Fibroblast of pulmonary artery (primary cell): ENCODE data around the gene ELAVL4.

Source experiments
- DNase-seq: peaks from one replicate; pipeline ENCODE4 v3.0.0-alpha.2; 2010; ENCODE audit warnings: low read depth
- H3K4me3 ChIP-seq: replicated peaks from 2 replicates; pipeline ENCODE4 v1.5.1; 2011; ENCODE audit warnings: low read depth, mild to moderate bottlenecking, control low read depth, low read length, moderate library complexity
- TF ChIP-seq, protein P1 (sequence below): IDR thresholded peaks from 2 replicates; pipeline ENCODE4 v1.5.1; 2011; ENCODE audit warnings: mild to moderate bottlenecking, control low read depth, low read length, inconsistent platforms; ENCODE audit errors: missing control alignments

The ELAVL4 gene

DNA sequence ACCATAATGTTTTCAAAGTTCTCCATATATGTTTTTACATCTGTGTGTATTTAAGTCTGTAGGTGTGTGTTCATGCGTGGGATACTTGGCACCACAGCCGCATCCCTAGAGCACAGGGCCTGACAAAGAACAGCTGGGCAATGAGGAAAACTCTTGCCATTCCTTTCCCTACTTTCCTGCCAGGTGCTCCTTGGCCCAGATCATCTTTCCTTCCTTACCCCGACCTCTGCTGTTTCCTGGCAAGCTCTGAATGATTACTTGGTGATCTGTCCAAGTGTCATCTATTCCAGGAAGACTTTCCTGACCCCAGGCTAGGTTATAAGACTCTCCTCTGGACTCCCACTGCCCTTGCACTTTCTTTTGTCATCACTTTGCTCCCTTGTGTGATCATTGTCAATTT is 123.6 kb downstream of the ELAVL4 start:
- TF ChIP-seq, protein P1, sequence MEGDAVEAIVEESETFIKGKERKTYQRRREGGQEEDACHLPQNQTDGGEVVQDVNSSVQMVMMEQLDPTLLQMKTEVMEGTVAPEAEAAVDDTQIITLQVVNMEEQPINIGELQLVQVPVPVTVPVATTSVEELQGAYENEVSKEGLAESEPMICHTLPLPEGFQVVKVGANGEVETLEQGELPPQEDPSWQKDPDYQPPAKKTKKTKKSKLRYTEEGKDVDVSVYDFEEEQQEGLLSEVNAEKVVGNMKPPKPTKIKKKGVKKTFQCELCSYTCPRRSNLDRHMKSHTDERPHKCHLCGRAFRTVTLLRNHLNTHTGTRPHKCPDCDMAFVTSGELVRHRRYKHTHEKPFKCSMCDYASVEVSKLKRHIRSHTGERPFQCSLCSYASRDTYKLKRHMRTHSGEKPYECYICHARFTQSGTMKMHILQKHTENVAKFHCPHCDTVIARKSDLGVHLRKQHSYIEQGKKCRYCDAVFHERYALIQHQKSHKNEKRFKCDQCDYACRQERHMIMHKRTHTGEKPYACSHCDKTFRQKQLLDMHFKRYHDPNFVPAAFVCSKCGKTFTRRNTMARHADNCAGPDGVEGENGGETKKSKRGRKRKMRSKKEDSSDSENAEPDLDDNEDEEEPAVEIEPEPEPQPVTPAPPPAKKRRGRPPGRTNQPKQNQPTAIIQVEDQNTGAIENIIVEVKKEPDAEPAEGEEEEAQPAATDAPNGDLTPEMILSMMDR: no peak
- H3K4me3 ChIP-seq: no peak overlapping the region
- no peak for DNase-seq

DNA sequence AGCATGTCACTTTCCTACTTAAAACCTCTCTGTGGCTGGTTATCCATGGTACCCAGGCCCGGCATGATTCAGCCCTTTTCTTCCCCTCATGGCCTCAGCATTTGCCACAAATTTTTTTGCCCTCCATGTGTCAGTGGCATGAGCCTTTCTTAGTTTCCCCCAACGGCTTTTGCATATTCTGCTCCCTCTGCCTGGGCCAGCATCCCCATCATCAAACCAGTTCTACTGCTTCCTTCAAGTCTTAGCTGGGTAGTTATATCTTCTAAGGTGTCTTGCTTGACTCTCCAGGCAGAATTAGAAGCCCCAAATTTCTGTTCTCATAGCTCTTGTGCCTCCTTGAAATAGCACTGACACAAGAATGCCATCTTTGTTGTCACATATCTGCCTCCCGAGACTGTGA is 127.9 kb downstream of the ELAVL4 start:
- H3K4me3 ChIP-seq: no peak overlapping the region
- TF ChIP-seq, protein P1: no peak
- no peak for DNase-seq

DNA sequence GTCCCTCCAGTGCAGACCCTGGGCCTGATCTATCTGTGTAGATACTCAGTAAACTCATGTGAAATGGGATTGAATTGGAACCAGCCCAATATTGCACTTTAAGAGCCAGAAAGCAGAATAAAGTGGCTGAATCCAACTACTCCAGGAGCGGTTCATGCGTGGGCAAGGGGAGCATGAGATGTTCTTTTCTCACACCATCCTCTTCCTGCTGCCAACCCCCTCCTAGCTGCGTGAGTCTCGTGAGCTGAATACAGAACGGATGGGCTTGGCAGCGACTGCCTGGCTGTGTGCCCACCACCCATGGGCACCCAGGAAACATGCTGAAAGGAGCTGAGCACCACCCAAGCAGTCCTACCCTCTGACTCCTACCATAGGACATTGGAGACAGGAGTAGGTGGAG is 128.3 kb downstream of the ELAVL4 start:
- TF ChIP-seq, protein P1: no peak
- DNase-seq: no peak
- no peak overlapping the region for H3K4me3 ChIP-seq

DNA sequence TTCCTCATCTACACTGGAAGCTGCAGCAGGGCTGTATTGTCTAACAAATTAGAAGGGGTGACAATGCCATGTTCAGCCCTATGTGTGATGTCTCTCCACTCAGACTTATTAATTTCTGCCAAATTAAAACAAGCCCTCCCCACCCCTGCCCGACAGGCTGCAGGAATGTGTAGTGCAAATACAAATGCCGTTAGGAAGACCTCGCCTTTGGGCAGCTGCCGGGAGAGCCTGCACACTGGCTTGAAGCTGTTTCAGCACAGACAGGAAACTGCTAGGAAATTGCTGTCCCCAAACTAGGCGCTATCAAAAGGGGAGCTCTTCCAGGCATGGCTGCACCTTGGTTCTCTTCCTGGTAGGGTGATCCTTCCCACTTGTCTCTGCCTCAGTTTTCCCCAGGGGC is 135.2 kb downstream of the ELAVL4 start:
- no peak for DNase-seq
- TF ChIP-seq, protein P1: no peak
- no peak overlapping the region for H3K4me3 ChIP-seq

DNA sequence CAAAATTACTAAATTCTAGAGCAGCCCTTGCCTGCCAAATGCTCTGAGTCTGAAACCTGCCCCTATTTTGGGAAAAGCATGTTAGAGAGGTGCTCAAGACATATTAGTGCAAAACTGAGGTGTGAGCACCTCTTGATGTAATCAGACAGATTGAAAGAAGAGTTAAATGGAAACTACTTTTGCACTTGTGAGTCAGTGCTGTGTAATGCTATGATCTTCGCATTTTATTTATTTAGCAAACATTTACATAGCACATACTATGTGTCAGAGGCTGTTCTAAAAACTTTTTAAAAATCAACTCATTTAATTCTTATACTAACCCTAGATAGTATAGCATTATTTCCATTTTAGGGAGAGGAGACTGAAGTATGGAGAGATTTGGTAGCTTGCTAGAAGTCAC is 138.1 kb downstream of the ELAVL4 start:
- TF ChIP-seq, protein P1: no peak
- no peak overlapping the region for H3K4me3 ChIP-seq
- no peak for DNase-seq

DNA sequence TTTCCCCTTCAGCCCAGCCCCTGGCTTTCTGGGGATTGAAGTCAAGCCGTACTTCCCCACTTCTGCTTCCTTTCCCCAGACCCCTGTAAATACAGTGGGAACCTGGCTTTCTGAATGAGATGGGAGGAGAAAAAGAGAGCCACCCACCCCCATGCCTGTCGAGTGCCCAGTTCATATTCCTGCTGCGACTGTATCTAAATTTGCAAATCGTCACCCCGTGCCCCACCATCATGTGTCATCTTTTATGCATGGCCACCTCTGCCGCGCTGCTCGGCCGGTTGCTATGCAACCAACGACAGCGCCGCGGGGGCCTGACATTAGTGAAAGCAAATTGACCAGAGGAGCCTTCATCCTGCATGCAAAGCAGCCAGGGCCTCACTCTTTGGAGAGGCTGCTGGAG is 143.0 kb downstream of the ELAVL4 start:
- TF ChIP-seq, protein P1: no peak

DNA sequence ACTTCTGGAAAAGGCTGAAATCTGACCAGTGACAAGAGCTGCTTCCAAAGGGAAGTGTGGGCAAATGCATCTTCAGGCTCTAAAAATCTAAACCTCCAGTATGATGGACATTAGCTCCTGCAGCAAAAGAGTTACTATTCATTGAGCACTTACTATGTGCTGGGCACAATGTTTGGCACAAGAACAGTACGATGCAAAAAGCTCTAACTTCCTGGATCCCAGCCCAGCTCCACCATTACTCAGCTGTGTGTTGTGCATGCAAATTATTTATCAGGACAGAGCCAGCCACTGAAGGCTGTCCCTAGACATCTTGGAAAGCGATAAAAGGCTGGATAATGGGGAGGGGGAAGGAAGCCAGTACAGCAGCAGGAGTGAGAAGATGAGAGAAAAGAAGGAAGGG is 143.5 kb downstream of the ELAVL4 start:
- no peak overlapping the region for H3K4me3 ChIP-seq
- DNase-seq: no peak
- TF ChIP-seq, protein P1: no peak

More for the DNA sequence above, 143.0 kb downstream of the ELAVL4 start:
- DNase-seq: no peak
- no peak overlapping the region for H3K4me3 ChIP-seq
